ENCODE results near the gene EPHB3. TPM values are rescaled to one million over a fixed set of nuclear protein-coding genes. Genes with fewer than 3 reads are reported as not detected.

EPHB3 gene
- total RNA-seq, 2 experiments from 2014 or later = 0.25 TPM; not detected in 1

GRCh38 chr3:184598574-184598927, 37.0 kb downstream of the EPHB3 start:
- no peak overlapping the region for H3K27ac Mint-ChIP-seq
- POLR2A ChIA-PET = no interaction called here
- peaks cover 34% of the 10 kb centered on the region for H3K27me3 Mint-ChIP-seq
- ATAC-seq (ENCODE audit: low read depth) (no peak), DNase-seq (no peak)
- peaks cover 4% of the 10 kb centered on the region for H3K4me1 Mint-ChIP-seq
- H3K36me3 Mint-ChIP-seq = no peaks in the 10 kb centered on the region
- no peaks in the 10 kb centered on the region for H3K9me3 Mint-ChIP-seq
- H3K4me3 Mint-ChIP-seq = no peak overlapping the region

GRCh38 chr3:184599143-184599542, 37.6 kb downstream of the EPHB3 start:
- POLR2A ChIA-PET = no interaction called here
- DNase-seq (no peak), ATAC-seq (ENCODE audit: low read depth) (no peak)
- Mint-ChIP-seq H3K4me1 (peaks cover 4% of the 10 kb centered on the region), H3K27ac (no peak overlapping the region), H3K36me3 (no peaks in the 10 kb centered on the region), H3K27me3 (peaks cover 37% of the 10 kb centered on the region), H3K4me3 (no peak overlapping the region), H3K9me3 (no peaks in the 10 kb centered on the region)

- H3K27me3 Mint-ChIP-seq = peaks cover 50% of the 10 kb centered on the region
- POLR2A ChIA-PET = no interaction called here
- H3K36me3 Mint-ChIP-seq = no peaks in the 10 kb centered on the region
- H3K4me3 Mint-ChIP-seq = no peak overlapping the region
- H3K4me1 Mint-ChIP-seq = peaks cover 4% of the 10 kb centered on the region
- no peak overlapping the region for H3K27ac Mint-ChIP-seq
- ATAC-seq (ENCODE audit: low read depth) (no peak), DNase-seq (no peak)
- no peaks in the 10 kb centered on the region for H3K9me3 Mint-ChIP-seq
Observed at GRCh38 chr3:184600685-184601377, 39.2 kb downstream of the EPHB3 start.

- Mint-ChIP-seq H3K9me3 (no peaks in the 10 kb centered on the region), H3K4me3 (no peak overlapping the region), H3K27ac (no peak overlapping the region), H3K4me1 (peaks cover 4% of the 10 kb centered on the region), H3K27me3 (peaks cover 59% of the 10 kb centered on the region), H3K36me3 (no peaks in the 10 kb centered on the region)
- POLR2A ChIA-PET = no interaction called here
- no peak for ATAC-seq (ENCODE audit: low read depth)
- no peak for DNase-seq
Observed at GRCh38 chr3:184601576-184602371, 40.2 kb downstream of the EPHB3 start.

- Mint-ChIP-seq H3K4me1 (peaks cover 4% of the 10 kb centered on the region), H3K4me3 (no peak overlapping the region), H3K27me3 (peaks cover 60% of the 10 kb centered on the region), H3K27ac (no peak overlapping the region), H3K36me3 (no peaks in the 10 kb centered on the region), H3K9me3 (no peaks in the 10 kb centered on the region)
- no peak for ATAC-seq (ENCODE audit: low read depth)
- POLR2A ChIA-PET = no interaction called here
- no peak for DNase-seq
Observed at GRCh38 chr3:184602372-184603150, 41.0 kb downstream of the EPHB3 start.

GRCh38 chr3:184603151-184604030, 41.8 kb downstream of the EPHB3 start:
- POLR2A ChIA-PET = no interaction called here
- H3K36me3 Mint-ChIP-seq = no peaks in the 10 kb centered on the region
- ATAC-seq (ENCODE audit: low read depth) = no peak
- DNase-seq = no peak
- no peaks in the 10 kb centered on the region for H3K9me3 Mint-ChIP-seq
- peaks cover 60% of the 10 kb centered on the region for H3K27me3 Mint-ChIP-seq
- no peak overlapping the region for H3K4me3 Mint-ChIP-seq
- H3K27ac Mint-ChIP-seq = no peak overlapping the region
- H3K4me1 Mint-ChIP-seq = peaks cover 8% of the 10 kb centered on the region

- Mint-ChIP-seq H3K36me3 (no peaks in the 10 kb centered on the region), H3K9me3 (no peaks in the 10 kb centered on the region), H3K27me3 (peaks cover 60% of the 10 kb centered on the region), H3K4me3 (no peak overlapping the region), H3K27ac (no peak overlapping the region), H3K4me1 (peaks cover 10% of the 10 kb centered on the region)
- no peak for ATAC-seq (ENCODE audit: low read depth)
- POLR2A ChIA-PET = no interaction called here
- no peak for DNase-seq
Observed at GRCh38 chr3:184604039-184604601, 42.5 kb downstream of the EPHB3 start.

GRCh38 chr3:184604615-184605290, 43.2 kb downstream of the EPHB3 start:
- Mint-ChIP-seq H3K27ac (no peak overlapping the region), H3K4me3 (no peak overlapping the region), H3K27me3 (peaks cover 60% of the 10 kb centered on the region), H3K4me1 (peaks cover 10% of the 10 kb centered on the region), H3K9me3 (no peaks in the 10 kb centered on the region), H3K36me3 (no peaks in the 10 kb centered on the region)
- POLR2A ChIA-PET = no interaction called here
- ATAC-seq (ENCODE audit: low read depth) = no peak
- DNase-seq = no peak

GRCh38 chr3:184608209-184608608, 46.6 kb downstream of the EPHB3 start:
- Mint-ChIP-seq H3K36me3 (no peaks in the 10 kb centered on the region), H3K9me3 (no peaks in the 10 kb centered on the region), H3K27me3 (peaks cover 31% of the 10 kb centered on the region), H3K4me3 (no peak overlapping the region), H3K27ac (no peak overlapping the region), H3K4me1 (peaks cover 8% of the 10 kb centered on the region)
- POLR2A ChIA-PET = no interaction called here
- no peak for DNase-seq
- peak; percentile 65 for ATAC-seq (ENCODE audit: low read depth)

- Mint-ChIP-seq H3K9me3 (no peaks in the 10 kb centered on the region), H3K27ac (no peak overlapping the region), H3K27me3 (peaks cover 23% of the 10 kb centered on the region), H3K4me1 (peaks cover 8% of the 10 kb centered on the region), H3K36me3 (no peaks in the 10 kb centered on the region), H3K4me3 (no peak overlapping the region)
- DNase-seq (no peak), ATAC-seq (ENCODE audit: low read depth) (no peak)
- POLR2A ChIA-PET = no interaction called here
Observed at GRCh38 chr3:184609476-184610244, 48.1 kb downstream of the EPHB3 start.

- Mint-ChIP-seq H3K4me1 (peaks cover 8% of the 10 kb centered on the region), H3K27me3 (peaks cover 20% of the 10 kb centered on the region), H3K36me3 (no peaks in the 10 kb centered on the region), H3K9me3 (no peaks in the 10 kb centered on the region), H3K27ac (no peak overlapping the region), H3K4me3 (no peak overlapping the region)
- DNase-seq = no peak
- POLR2A ChIA-PET = no interaction called here
- ATAC-seq (ENCODE audit: low read depth) = no peak
Observed at GRCh38 chr3:184610245-184610871, 48.8 kb downstream of the EPHB3 start.

Measured in activated naive CD8-positive, alpha-beta T cell treated with anti-CD3 and anti-CD28 coated beads, Interleukin-2, amount 10 ng/mL, durations not matched to agents 7 days and 5 days (primary cell).